IMR-90 (cell line): ENCODE results near the gene COL12A1. TPM values are rescaled to one million over a fixed set of nuclear protein-coding genes. Genes with fewer than 3 reads are reported as not detected.

ENCODE experiments used
- ATAC-seq: fragments of 200-7000 bp; cut with Tn5 transposase; 2 replicates; pipeline ENCODE4 v1.9.1; 2020; ENCODE audit warnings: low read depth, mild to moderate bottlenecking, moderate library complexity
- BruUV-seq: library from RNA; stranded (reverse); fragments of 400-500 nt; replicated peaks from 2 replicates; lab custom pipeline; 2021; lab: Mats Ljungman, UMichigan
- CTCF ChIA-PET: fragments of 300-600 bp; formaldehyde crosslinking; extraction: SDS; loops from one replicate; lab custom pipeline; 2021; ENCODE audit warnings: antibody characterized with exemption; lab: Yijun Ruan, JAX
- POLR2A ChIA-PET: fragments of 300-600 bp; sonication (Branson Sonifier 250); formaldehyde crosslinking; loops from one replicate; lab custom pipeline; 2022; ENCODE audit warnings: antibody characterized with exemption; ENCODE audit not compliant: unreplicated experiment; lab: Charles Lee
- DNase-seq: peaks from one replicate; pipeline ENCODE4 v3.0.0; 2013
- H2AFZ ChIP-seq: replicated peaks from 2 replicates; pipeline ENCODE3; 2013; ENCODE audit warnings: low read length, mild to moderate bottlenecking; ENCODE audit not compliant: poor library complexity
- H2AK5ac ChIP-seq: 2 replicates; pipeline ENCODE4 v1.6.1; 2013; ENCODE audit warnings: low read depth, low read length, inconsistent platforms
- H2AK9ac ChIP-seq: replicated peaks from 2 replicates; pipeline ENCODE3; 2013; ENCODE audit warnings: mild to moderate bottlenecking, low read depth, low read length, moderate library complexity; ENCODE audit not compliant: poor library complexity
- H2BK120ac ChIP-seq: 2 replicates; pipeline ENCODE4 v1.6.1; 2013; ENCODE audit warnings: low read depth, low read length, inconsistent platforms
- H2BK15ac ChIP-seq: 3 replicates; pipeline ENCODE4 v1.6.1; 2013; ENCODE audit warnings: low read depth, low read length, inconsistent platforms
- H2BK20ac ChIP-seq: 2 replicates; pipeline ENCODE4 v1.6.1; 2013; ENCODE audit warnings: low read depth, mild to moderate bottlenecking, inconsistent platforms, low read length, moderate library complexity
- H2BK5ac ChIP-seq: 2 replicates; pipeline ENCODE4 v1.6.1; 2013; ENCODE audit warnings: mild to moderate bottlenecking, low read depth, low read length, inconsistent platforms; ENCODE audit not compliant: poor library complexity, severe bottlenecking
- H3K14ac ChIP-seq: replicated peaks from 2 replicates; pipeline ENCODE4 v1.6.1; 2013; ENCODE audit warnings: low read depth, low read length, inconsistent platforms
- H3K18ac ChIP-seq: 2 replicates; pipeline ENCODE4 v1.6.1; 2013; ENCODE audit warnings: low read depth, low read length, control low read depth
- H3K23ac ChIP-seq: 2 replicates; pipeline ENCODE4 v1.6.1; 2013; ENCODE audit warnings: low read depth, low read length, inconsistent platforms
- H3K27ac ChIP-seq: 2 replicates; pipeline ENCODE4 v1.5.1; 2013; ENCODE audit warnings: mild to moderate bottlenecking, control low read depth, low read length; ENCODE audit not compliant: insufficient read depth
- H3K27me3 ChIP-seq: 2 replicates; pipeline ENCODE4 v1.6.1; 2013; ENCODE audit warnings: low read length; ENCODE audit not compliant: control insufficient read depth, insufficient read depth
- H3K36me3 ChIP-seq: 2 replicates; pipeline ENCODE4 v1.6.1; 2013; ENCODE audit warnings: low read length, mixed read lengths; ENCODE audit not compliant: control insufficient read depth, insufficient read depth
- H3K4ac ChIP-seq: 2 replicates; pipeline ENCODE4 v1.6.1; 2013; ENCODE audit warnings: low read depth, low read length, inconsistent platforms
- H3K4me1 ChIP-seq: 2 replicates; pipeline ENCODE4 v1.6.1; 2013; ENCODE audit warnings: low read length, mixed read lengths; ENCODE audit not compliant: control insufficient read depth, insufficient read depth
- H3K4me2 ChIP-seq: 2 replicates; pipeline ENCODE4 v1.6.1; 2013; ENCODE audit warnings: low read depth, mild to moderate bottlenecking, control low read depth, low read length, moderate library complexity
- H3K4me3 ChIP-seq: 2 replicates; pipeline ENCODE4 v1.5.1; 2013; ENCODE audit warnings: low read depth, mild to moderate bottlenecking, control low read depth, low read length, moderate library complexity; ENCODE audit not compliant: insufficient read depth
- H3K56ac ChIP-seq: 2 replicates; pipeline ENCODE4 v1.6.1; 2013; ENCODE audit warnings: low read length, inconsistent platforms; ENCODE audit not compliant: insufficient read depth; ENCODE audit errors: extremely low read depth
- H3K79me1 ChIP-seq, 2 experiments: 2 replicates each; pipeline ENCODE4 v1.6.1; 2013; ENCODE audit warnings: low read length in 2 of 2, inconsistent platforms in 1 of 2, low read depth in 1 of 2
- H3K9ac ChIP-seq: 2 replicates; pipeline ENCODE4 v1.6.1; 2013; ENCODE audit warnings: low read depth, low read length, control low read depth
- H3K9me1 ChIP-seq: 2 replicates; pipeline ENCODE4 v1.6.1; 2013; ENCODE audit warnings: low read length, inconsistent platforms; ENCODE audit not compliant: insufficient read depth
- H3K9me3 ChIP-seq: 2 replicates; pipeline ENCODE4 v1.6.1; 2013; ENCODE audit warnings: low read length; ENCODE audit not compliant: control insufficient read depth, insufficient read depth
- H4K20me1 ChIP-seq: 2 replicates; pipeline ENCODE4 v1.6.1; 2013; ENCODE audit warnings: low read length, inconsistent platforms; ENCODE audit not compliant: insufficient read depth
- H4K5ac ChIP-seq: 2 replicates; pipeline ENCODE4 v1.6.1; 2013; ENCODE audit warnings: mild to moderate bottlenecking, low read depth, low read length, control low read depth
- H4K8ac ChIP-seq, 2 experiments: 2 replicates each; pipeline ENCODE4 v1.6.1; 2013; ENCODE audit warnings: low read depth in 2 of 2, low read length in 2 of 2, control low read depth in 1 of 2, inconsistent platforms in 1 of 2
- H4K91ac ChIP-seq: 2 replicates; pipeline ENCODE4 v1.6.1; 2013; ENCODE audit warnings: low read depth, low read length, inconsistent platforms; ENCODE audit not compliant: insufficient read depth
- BHLHE40 ChIP-seq: fragments of 150-350 bp; IDR thresholded peaks from 2 replicates; pipeline ENCODE4 v1.6.1; 2016; ENCODE audit warnings: mild to moderate bottlenecking, low read depth, low read length
- CEBPB ChIP-seq: IDR thresholded peaks from 2 replicates; pipeline ENCODE4 v1.6.1; 2012; ENCODE audit warnings: low read depth, low read length, improper control_type of control experiment
- CHD1 ChIP-seq: IDR thresholded peaks from 2 replicates; pipeline ENCODE4 v1.6.1; 2012; ENCODE audit warnings: low read depth, low read length, improper control_type of control experiment
- MAFK ChIP-seq: IDR thresholded peaks from 2 replicates; pipeline ENCODE4 v1.6.1; 2012; ENCODE audit warnings: low read depth, low read length, improper control_type of control experiment
- MAZ ChIP-seq: IDR thresholded peaks from 2 replicates; pipeline ENCODE4 v1.6.1; 2012; ENCODE audit warnings: low read depth, mild to moderate bottlenecking, low read length, improper control_type of control experiment, moderate library complexity, borderline replicate concordance
- MXI1 ChIP-seq: IDR thresholded peaks from 2 replicates; pipeline ENCODE4 v1.6.1; 2012; ENCODE audit warnings: low read depth, mild to moderate bottlenecking, low read length, moderate library complexity, borderline replicate concordance
- NFE2L2 ChIP-seq: fragments of 150-350 bp; IDR thresholded peaks from 2 replicates; pipeline ENCODE4 v1.6.1; 2016; ENCODE audit warnings: low read depth, mild to moderate bottlenecking, low read length
- POLR2A ChIP-seq: IDR thresholded peaks from 2 replicates; pipeline ENCODE4 v1.6.1; 2012; ENCODE audit warnings: mild to moderate bottlenecking, low read depth, low read length
- RAD21 ChIP-seq: IDR thresholded peaks from 2 replicates; pipeline ENCODE4 v1.6.1; 2012; ENCODE audit warnings: low read length, improper control_type of control experiment
- RCOR1 ChIP-seq: IDR thresholded peaks from 2 replicates; pipeline ENCODE4 v1.6.1; 2012; ENCODE audit warnings: mild to moderate bottlenecking, low read length, improper control_type of control experiment; ENCODE audit not compliant: insufficient replicate concordance
- SMC3 ChIP-seq: fragments of 150-350 bp; IDR thresholded peaks from 2 replicates; pipeline ENCODE4 v1.6.1; 2016; ENCODE audit warnings: low read depth, mild to moderate bottlenecking, antibody characterized with exemption, low read length, moderate library complexity
- WGBS, 2 experiments: methylation state at CpG; one replicate each; pipeline versions ENCODE4 v1.1.5 to v1.1.7; 2013; ENCODE audit warnings: missing lambda C conversion rate in 2 of 2; ENCODE audit not compliant: insufficient read length in 1 of 2; ENCODE audit errors: extremely low coverage in 2 of 2; 5-methylcytosine and 5-hydroxymethylcytosine counted together
- dilution Hi-C: fragments of 300-500 bp; cut with HindIII; formaldehyde crosslinking; loops from one replicate; pipeline ENCODE4 v1.14.3; 2018; ENCODE audit warnings: low sequenced_read_pairs; ENCODE audit not compliant: unreplicated experiment
- in situ Hi-C: fragments of 300-500 bp; cut with MboI; formaldehyde crosslinking; loops from 3 replicates; pipeline ENCODE4 v1.14.3; 2019; ENCODE audit warnings: low sequenced_read_pairs, inconsistent platforms, mixed read lengths
- intact Hi-C: fragments of 100-400 bp; cut with micrococcal nuclease; formaldehyde crosslinking; loops from 2 replicates; pipeline ENCODE4 v1.10.0; 2022
- polyA plus RNA-seq, 3 experiments: library from polyadenylated mRNA; depleted of rRNA; stranded (reverse); fragments of >200 nt; gene quantifications; 2 replicates each; pipeline ENCODE4 v1.2.3, GENCODE V29; 2012; ENCODE audit warnings: low replicate concordance in 1 of 3
- total RNA-seq: library from RNA; depleted of rRNA; stranded (reverse); fragments of >200 nt; gene quantifications from 2 replicates; pipeline ENCODE4 v1.2.3, GENCODE V29; 2012
- TF ChIP-seq, protein P1 (sequence below): fragments of 150-350 bp; IDR thresholded peaks from 2 replicates; pipeline ENCODE4 v1.6.1; 2017; ENCODE audit warnings: mild to moderate bottlenecking, antibody characterized with exemption, low read length, low read depth
- TF ChIP-seq, protein P2 (sequence below): conservative IDR thresholded peaks from 2 replicates; pipeline ENCODE4 v1.5.1; 2012; ENCODE audit warnings: mild to moderate bottlenecking, low read depth, low read length, improper control_type of control experiment
- TF ChIP-seq, protein P3 (sequence below): fragments of 150-350 bp; IDR thresholded peaks from 2 replicates; pipeline ENCODE4 v1.6.1; 2016; ENCODE audit warnings: low read depth, mild to moderate bottlenecking, low read length, moderate library complexity, borderline replicate concordance

Gene COL12A1
- total and polyA plus RNA-seq, 2 of the 4 experiments (the other 2 are of a cell fraction): 350 to 452 TPM

DNA sequence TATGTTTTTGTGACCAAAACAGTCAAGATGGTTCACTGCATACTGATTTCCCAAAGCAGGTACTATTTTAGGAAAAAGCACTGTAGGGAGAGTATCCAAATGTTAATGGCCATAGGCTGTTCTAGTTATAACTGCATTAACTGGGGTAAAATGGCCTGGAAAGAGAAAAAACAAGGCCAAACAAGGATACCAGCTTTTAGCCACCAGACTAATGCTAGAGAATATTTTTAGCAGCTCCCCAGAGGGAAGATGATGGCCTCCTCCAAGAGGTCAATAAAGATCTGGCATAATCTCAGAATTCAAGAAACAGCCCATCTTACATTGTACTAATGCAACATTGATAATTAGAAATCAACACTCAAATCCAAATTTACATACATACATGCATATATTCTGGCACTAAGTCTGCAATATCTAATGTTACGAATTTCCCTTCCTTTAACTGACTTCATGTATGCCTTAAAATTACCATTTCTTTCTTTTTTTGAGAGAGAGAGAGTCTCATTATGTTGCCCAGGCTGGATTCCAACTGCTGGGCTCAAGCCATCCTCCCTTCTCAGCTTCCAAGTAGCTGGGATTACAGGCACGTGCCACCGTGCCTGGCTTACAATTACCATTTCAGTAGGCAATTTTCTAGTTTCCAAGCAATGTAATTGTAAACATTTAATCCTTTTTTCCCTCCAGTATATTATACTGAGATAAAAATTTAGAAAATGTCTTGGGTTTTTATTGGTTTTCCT, 28.4 kb upstream of the COL12A1 start:
- CTCF ChIA-PET: interaction anchor here (0.6 to 0.7 kb wide), 2 partner anchors 8 to 23 kb away, joined by 3 read pairs; no protein-coding TSS in a partner anchor
- H2BK120ac ChIP-seq: no peak overlapping the region

More for the DNA sequence above, 28.4 kb upstream of the COL12A1 start:
- no CpG with 5 or more reads among the region's 3 CpGs for WGBS, 2 experiments
- DNase-seq: no peak
- no peaks in the 10 kb centered on the region for H3K27me3 ChIP-seq
- H3K18ac ChIP-seq: no peak overlapping the region
- H2AFZ ChIP-seq: no peak overlapping the region
- no peak overlapping the region for H2BK5ac ChIP-seq
- H4K5ac ChIP-seq: no peak overlapping the region
- H3K4ac ChIP-seq: no peak overlapping the region
- dilution Hi-C loops (no loop called here), in situ Hi-C loops (no loop called here), intact Hi-C loops (no loop called here)
- H3K14ac ChIP-seq: no peak overlapping the region
- no peak overlapping the region for H3K56ac ChIP-seq
- H3K4me3 ChIP-seq: no peak overlapping the region
- H2AK5ac ChIP-seq: no peak overlapping the region
- H2AK9ac ChIP-seq: no peak overlapping the region
- POLR2A ChIA-PET: no interaction called here
- H3K9ac ChIP-seq: no peak overlapping the region
- H3K9me1 ChIP-seq: no peaks in the 10 kb centered on the region
- no peak for ATAC-seq
- no peak overlapping the region for H4K8ac ChIP-seq
- H2BK15ac ChIP-seq: no peak overlapping the region
- peaks cover 0 to 6% of the 10 kb centered on the region in 2 experiments; a peak in 3 of 4 replicates for H3K79me1 ChIP-seq
- H3K23ac ChIP-seq: no peak overlapping the region
- no peak overlapping the region for H3K4me2 ChIP-seq
- H3K9me3 ChIP-seq: no peaks in the 10 kb centered on the region
- no peaks in the 10 kb centered on the region for H3K4me1 ChIP-seq
- no peak overlapping the region for H4K91ac ChIP-seq
- no peak overlapping the region for H2BK20ac ChIP-seq
- H3K36me3 ChIP-seq: peaks cover 13% of the 10 kb centered on the region
- no peaks in the 10 kb centered on the region for H4K20me1 ChIP-seq
- BruUV-seq: no TSS peak
- TF ChIP-seq, protein P1, sequence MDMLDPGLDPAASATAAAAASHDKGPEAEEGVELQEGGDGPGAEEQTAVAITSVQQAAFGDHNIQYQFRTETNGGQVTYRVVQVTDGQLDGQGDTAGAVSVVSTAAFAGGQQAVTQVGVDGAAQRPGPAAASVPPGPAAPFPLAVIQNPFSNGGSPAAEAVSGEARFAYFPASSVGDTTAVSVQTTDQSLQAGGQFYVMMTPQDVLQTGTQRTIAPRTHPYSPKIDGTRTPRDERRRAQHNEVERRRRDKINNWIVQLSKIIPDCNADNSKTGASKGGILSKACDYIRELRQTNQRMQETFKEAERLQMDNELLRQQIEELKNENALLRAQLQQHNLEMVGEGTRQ: no peak
- TF ChIP-seq MAFK: no peak
- TF ChIP-seq NFE2L2: no peak
- no peak for TF ChIP-seq SMC3
- TF ChIP-seq, protein P2, sequence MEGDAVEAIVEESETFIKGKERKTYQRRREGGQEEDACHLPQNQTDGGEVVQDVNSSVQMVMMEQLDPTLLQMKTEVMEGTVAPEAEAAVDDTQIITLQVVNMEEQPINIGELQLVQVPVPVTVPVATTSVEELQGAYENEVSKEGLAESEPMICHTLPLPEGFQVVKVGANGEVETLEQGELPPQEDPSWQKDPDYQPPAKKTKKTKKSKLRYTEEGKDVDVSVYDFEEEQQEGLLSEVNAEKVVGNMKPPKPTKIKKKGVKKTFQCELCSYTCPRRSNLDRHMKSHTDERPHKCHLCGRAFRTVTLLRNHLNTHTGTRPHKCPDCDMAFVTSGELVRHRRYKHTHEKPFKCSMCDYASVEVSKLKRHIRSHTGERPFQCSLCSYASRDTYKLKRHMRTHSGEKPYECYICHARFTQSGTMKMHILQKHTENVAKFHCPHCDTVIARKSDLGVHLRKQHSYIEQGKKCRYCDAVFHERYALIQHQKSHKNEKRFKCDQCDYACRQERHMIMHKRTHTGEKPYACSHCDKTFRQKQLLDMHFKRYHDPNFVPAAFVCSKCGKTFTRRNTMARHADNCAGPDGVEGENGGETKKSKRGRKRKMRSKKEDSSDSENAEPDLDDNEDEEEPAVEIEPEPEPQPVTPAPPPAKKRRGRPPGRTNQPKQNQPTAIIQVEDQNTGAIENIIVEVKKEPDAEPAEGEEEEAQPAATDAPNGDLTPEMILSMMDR: no peak
- TF ChIP-seq BHLHE40: no peak
- TF ChIP-seq RAD21: no peak
- no peak for TF ChIP-seq RCOR1
- TF ChIP-seq POLR2A: no peak
- no peak for TF ChIP-seq MAZ
- TF ChIP-seq MXI1: no peak
- no peak for TF ChIP-seq CEBPB
- no peak for TF ChIP-seq CHD1
- TF ChIP-seq, protein P3, sequence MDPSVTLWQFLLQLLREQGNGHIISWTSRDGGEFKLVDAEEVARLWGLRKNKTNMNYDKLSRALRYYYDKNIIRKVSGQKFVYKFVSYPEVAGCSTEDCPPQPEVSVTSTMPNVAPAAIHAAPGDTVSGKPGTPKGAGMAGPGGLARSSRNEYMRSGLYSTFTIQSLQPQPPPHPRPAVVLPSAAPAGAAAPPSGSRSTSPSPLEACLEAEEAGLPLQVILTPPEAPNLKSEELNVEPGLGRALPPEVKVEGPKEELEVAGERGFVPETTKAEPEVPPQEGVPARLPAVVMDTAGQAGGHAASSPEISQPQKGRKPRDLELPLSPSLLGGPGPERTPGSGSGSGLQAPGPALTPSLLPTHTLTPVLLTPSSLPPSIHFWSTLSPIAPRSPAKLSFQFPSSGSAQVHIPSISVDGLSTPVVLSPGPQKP: no peak
- no peak overlapping the region for H3K27ac ChIP-seq
